Measurements from ENCODE around the gene RNASE7.

RNASE7 gene

GRCh38 chr14:21058903-21059302 lies 16.7 kb downstream of the RNASE7 start:
- peaks cover 34% of the 10 kb centered on the region for H3K27me3 Mint-ChIP-seq (ENCODE audit: low read depth)
- DNase-seq (ENCODE audit: low spot score): no peak
- H3K4me3 Mint-ChIP-seq: no peak overlapping the region
- no peaks in the 10 kb centered on the region for H3K9me3 Mint-ChIP-seq
- no peaks in the 10 kb centered on the region for H3K4me1 Mint-ChIP-seq (ENCODE audit: low read depth)
- H3K27ac Mint-ChIP-seq: no peak overlapping the region
- no peaks in the 10 kb centered on the region for H3K36me3 Mint-ChIP-seq (ENCODE audit: low read depth)

GRCh38 chr14:21059842-21060613 lies 17.9 kb downstream of the RNASE7 start:
- no peaks in the 10 kb centered on the region for H3K36me3 Mint-ChIP-seq (ENCODE audit: low read depth)
- H3K4me3 Mint-ChIP-seq: no peak overlapping the region
- peaks cover 35% of the 10 kb centered on the region for H3K27me3 Mint-ChIP-seq (ENCODE audit: low read depth)
- no peak overlapping the region for H3K27ac Mint-ChIP-seq
- DNase-seq (ENCODE audit: low spot score): no peak
- no peaks in the 10 kb centered on the region for H3K9me3 Mint-ChIP-seq
- no peaks in the 10 kb centered on the region for H3K4me1 Mint-ChIP-seq (ENCODE audit: low read depth)

DNA sequence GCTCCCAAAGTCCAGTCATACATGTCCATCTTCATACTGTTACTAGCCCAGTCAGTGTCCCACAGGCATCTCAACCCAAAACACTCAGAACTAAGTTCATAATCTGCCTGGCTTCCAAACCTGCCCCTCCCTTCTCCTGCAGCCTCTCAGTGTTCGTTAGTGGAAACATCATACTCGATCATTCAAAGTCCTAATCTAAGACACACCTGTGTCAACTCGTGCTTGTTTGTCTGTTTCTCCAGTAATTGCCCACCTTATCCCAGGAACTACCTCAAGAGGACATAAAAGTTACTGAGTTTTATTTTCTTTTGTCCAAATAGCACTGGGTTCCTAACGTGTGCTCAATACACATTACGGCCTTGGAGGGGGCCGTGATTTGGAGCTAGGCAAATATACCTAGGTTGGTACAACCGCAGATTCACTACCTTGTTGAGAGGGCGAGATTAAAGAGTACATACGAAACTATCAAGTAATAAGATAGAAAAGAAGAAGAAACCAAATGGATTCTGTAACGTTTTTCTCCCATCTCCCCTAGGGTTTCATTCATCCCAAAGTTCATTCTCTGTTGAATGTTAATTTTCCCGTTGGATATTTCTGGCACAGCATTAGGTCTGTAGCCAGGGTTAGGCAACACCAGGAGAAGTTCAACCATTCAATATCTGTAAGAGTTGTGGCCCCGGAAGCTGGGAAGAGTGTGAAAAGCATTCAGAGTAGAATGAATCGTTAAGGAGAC lies 18.6 kb downstream of the RNASE7 start:
- no peaks in the 10 kb centered on the region for H3K4me1 Mint-ChIP-seq (ENCODE audit: low read depth)
- no peak for DNase-seq (ENCODE audit: low spot score)
- no peaks in the 10 kb centered on the region for H3K36me3 Mint-ChIP-seq (ENCODE audit: low read depth)
- no peak overlapping the region for H3K4me3 Mint-ChIP-seq
- H3K9me3 Mint-ChIP-seq: no peaks in the 10 kb centered on the region
- no peak overlapping the region for H3K27ac Mint-ChIP-seq
- H3K27me3 Mint-ChIP-seq (ENCODE audit: low read depth): peaks cover 42% of the 10 kb centered on the region

DNA sequence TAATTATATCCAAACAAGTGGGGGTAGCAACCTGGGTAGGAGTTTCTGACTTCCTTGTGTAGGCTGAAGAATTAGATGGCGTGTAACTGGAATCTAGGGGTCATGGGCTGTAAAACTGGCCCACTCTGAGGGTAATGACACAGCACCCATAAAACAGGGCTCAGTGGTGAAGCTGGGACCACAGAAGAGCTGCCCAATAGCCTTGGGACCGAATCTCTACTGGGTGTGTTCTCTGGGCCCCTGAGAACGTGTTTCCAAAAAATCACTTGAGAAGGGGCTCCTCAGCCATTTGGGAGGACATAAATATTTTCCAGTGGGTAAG lies 19.1 kb downstream of the RNASE7 start:
- no peaks in the 10 kb centered on the region for H3K9me3 Mint-ChIP-seq
- no peak for DNase-seq (ENCODE audit: low spot score)
- H3K27me3 Mint-ChIP-seq (ENCODE audit: low read depth): peaks cover 46% of the 10 kb centered on the region
- no peak overlapping the region for H3K4me3 Mint-ChIP-seq
- no peaks in the 10 kb centered on the region for H3K36me3 Mint-ChIP-seq (ENCODE audit: low read depth)
- no peak overlapping the region for H3K27ac Mint-ChIP-seq
- H3K4me1 Mint-ChIP-seq (ENCODE audit: low read depth): no peaks in the 10 kb centered on the region

- H3K36me3 Mint-ChIP-seq (ENCODE audit: low read depth): no peaks in the 10 kb centered on the region
- H3K9me3 Mint-ChIP-seq: no peaks in the 10 kb centered on the region
- DNase-seq (ENCODE audit: low spot score): no peak
- H3K4me3 Mint-ChIP-seq: no peak overlapping the region
- no peak overlapping the region for H3K27ac Mint-ChIP-seq
- H3K4me1 Mint-ChIP-seq (ENCODE audit: low read depth): peaks cover under 1% of the 10 kb centered on the region
- H3K27me3 Mint-ChIP-seq (ENCODE audit: low read depth): peaks cover 60% of the 10 kb centered on the region
These were observed 21.3 kb downstream of the RNASE7 start for GRCh38 chr14:21063479-21063878.

- peaks cover 20% of the 10 kb centered on the region for H3K4me1 Mint-ChIP-seq (ENCODE audit: low read depth)
- peaks cover 75% of the 10 kb centered on the region for H3K27me3 Mint-ChIP-seq (ENCODE audit: low read depth)
- H3K9me3 Mint-ChIP-seq: no peaks in the 10 kb centered on the region
- H3K27ac Mint-ChIP-seq: no peak overlapping the region
- DNase-seq (ENCODE audit: low spot score): no peak
- H3K36me3 Mint-ChIP-seq (ENCODE audit: low read depth): no peaks in the 10 kb centered on the region
- no peak overlapping the region for H3K4me3 Mint-ChIP-seq
These were observed 24.8 kb downstream of the RNASE7 start for GRCh38 chr14:21066882-21067502.

- Mint-ChIP-seq H3K36me3 (ENCODE audit: low read depth) (no peaks in the 10 kb centered on the region), H3K4me3 (peak overlapping the region; percentile 61), H3K27ac (no peak overlapping the region), H3K27me3 (ENCODE audit: low read depth) (peaks cover 79% of the 10 kb centered on the region), H3K4me1 (ENCODE audit: low read depth) (peaks cover 22% of the 10 kb centered on the region), H3K9me3 (no peaks in the 10 kb centered on the region)
- DNase-seq (ENCODE audit: low spot score): no peak
These were observed 26.6 kb downstream of the RNASE7 start for GRCh38 chr14:21068521-21069387.

- no peak for DNase-seq (ENCODE audit: low spot score)
- no peak overlapping the region for H3K27ac Mint-ChIP-seq
- peaks cover 22% of the 10 kb centered on the region for H3K4me1 Mint-ChIP-seq (ENCODE audit: low read depth)
- peak overlapping the region; percentile 61 for H3K4me3 Mint-ChIP-seq
- peaks cover 79% of the 10 kb centered on the region for H3K27me3 Mint-ChIP-seq (ENCODE audit: low read depth)
- no peaks in the 10 kb centered on the region for H3K9me3 Mint-ChIP-seq
- no peaks in the 10 kb centered on the region for H3K36me3 Mint-ChIP-seq (ENCODE audit: low read depth)
These were observed 27.4 kb downstream of the RNASE7 start for GRCh38 chr14:21069388-21070082.

GRCh38 chr14:21070083-21070609 lies 28.0 kb downstream of the RNASE7 start, which contains the start of gene ARHGEF40:
ARHGEF40 (plus strand) TSS chr14:21070304; CDS start chr14:21070397, 93 bp downstream.
- no peak for DNase-seq (ENCODE audit: low spot score)
- H3K4me1 Mint-ChIP-seq (ENCODE audit: low read depth): peaks cover 22% of the 10 kb centered on the region
- H3K36me3 Mint-ChIP-seq (ENCODE audit: low read depth): no peaks in the 10 kb centered on the region
- H3K27me3 Mint-ChIP-seq (ENCODE audit: low read depth): peaks cover 77% of the 10 kb centered on the region
- H3K4me3 Mint-ChIP-seq: peak within 1 kb of the TSS; percentile 77
- no peaks in the 10 kb centered on the region for H3K9me3 Mint-ChIP-seq
- no peak within 1 kb of the TSS for H3K27ac Mint-ChIP-seq

DNA sequence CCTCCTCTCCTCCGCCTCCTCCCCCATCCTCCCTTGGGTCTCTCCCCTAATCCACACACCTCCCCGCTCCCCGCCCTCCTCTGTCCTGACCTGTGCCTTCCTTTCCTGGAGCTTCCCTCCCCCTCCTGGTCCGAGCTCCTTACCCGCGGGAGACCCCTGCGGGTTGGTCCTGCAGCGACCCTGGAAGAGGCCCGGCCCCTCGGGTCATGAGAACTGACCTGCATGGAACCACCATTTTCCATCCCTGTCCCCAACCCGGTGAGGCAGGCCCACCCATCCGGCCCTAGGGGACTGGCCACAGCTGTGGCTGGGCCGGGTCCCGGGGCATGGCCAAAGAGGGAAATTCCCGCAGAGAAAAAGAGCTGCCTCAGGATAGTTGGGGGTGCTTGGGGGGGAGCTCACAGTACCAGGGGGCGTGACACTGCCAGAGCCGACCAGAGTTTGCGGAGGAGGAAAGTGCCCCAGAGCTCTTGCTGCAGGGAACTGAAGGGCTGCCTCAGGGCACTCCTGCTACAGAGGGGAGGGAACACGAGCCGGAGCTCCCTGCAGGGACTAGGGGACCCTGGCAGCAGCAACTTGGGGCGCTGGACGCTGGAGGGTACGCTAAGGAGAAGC lies 28.6 kb downstream of the RNASE7 start:
- H3K27me3 Mint-ChIP-seq (ENCODE audit: low read depth): peaks cover 73% of the 10 kb centered on the region
- H3K4me1 Mint-ChIP-seq (ENCODE audit: low read depth): peaks cover 22% of the 10 kb centered on the region
- peak overlapping the region; percentile 77 for H3K4me3 Mint-ChIP-seq
- DNase-seq (ENCODE audit: low spot score): no peak
- no peak overlapping the region for H3K27ac Mint-ChIP-seq
- no peaks in the 10 kb centered on the region for H3K36me3 Mint-ChIP-seq (ENCODE audit: low read depth)
- H3K9me3 Mint-ChIP-seq: no peaks in the 10 kb centered on the region

DNA sequence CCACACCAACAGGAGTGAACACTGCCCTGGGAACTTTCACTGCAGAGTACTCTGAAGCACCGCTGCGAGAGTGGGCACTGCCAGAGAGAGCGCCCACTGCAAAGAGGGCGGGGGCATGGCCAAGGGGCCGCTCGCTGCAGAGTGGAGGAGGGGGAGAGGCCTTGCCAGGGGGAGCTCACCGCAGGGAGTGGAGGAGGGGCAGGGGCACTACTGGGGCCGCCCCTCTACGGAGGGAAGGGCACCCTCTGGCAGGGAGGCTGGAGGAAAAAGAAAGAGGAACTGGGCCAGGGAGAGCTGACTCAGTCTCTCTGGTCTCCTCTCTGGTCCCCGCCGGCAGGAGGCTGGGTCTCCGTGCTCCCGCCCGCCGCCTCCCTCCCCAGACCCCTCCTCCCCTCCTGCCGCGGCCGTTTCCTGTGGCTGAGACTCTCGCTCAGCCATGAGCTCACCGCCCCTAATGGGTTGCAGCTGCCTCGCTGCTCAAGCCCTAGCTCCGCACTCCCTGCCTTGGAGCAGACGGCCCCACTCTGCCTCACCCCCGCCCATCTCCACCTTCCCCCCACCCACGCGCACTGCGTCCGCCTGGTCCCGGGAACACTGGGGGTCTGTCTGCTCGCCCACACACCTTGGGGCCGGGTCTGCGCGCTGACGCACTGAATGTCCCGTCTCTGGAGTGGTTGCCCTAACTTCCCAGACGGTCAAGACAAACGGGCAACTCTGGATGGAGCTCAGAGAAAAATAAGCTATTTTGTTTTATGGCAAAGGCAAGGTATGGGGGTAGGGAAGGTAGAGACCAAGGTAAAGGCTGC lies 29.3 kb downstream of the RNASE7 start:
- H3K27ac Mint-ChIP-seq: no peak overlapping the region
- peaks cover 69% of the 10 kb centered on the region for H3K27me3 Mint-ChIP-seq (ENCODE audit: low read depth)
- H3K4me3 Mint-ChIP-seq: peak overlapping the region; percentile 77
- no peaks in the 10 kb centered on the region for H3K9me3 Mint-ChIP-seq
- no peaks in the 10 kb centered on the region for H3K36me3 Mint-ChIP-seq (ENCODE audit: low read depth)
- H3K4me1 Mint-ChIP-seq (ENCODE audit: low read depth): peaks cover 22% of the 10 kb centered on the region
- no peak for DNase-seq (ENCODE audit: low spot score)

GRCh38 chr14:21072031-21072473 lies 29.9 kb downstream of the RNASE7 start:
- no peak overlapping the region for H3K27ac Mint-ChIP-seq
- no peak for DNase-seq (ENCODE audit: low spot score)
- H3K4me1 Mint-ChIP-seq (ENCODE audit: low read depth): peaks cover 22% of the 10 kb centered on the region
- no peaks in the 10 kb centered on the region for H3K36me3 Mint-ChIP-seq (ENCODE audit: low read depth)
- peak overlapping the region; percentile 77 for H3K4me3 Mint-ChIP-seq
- H3K27me3 Mint-ChIP-seq (ENCODE audit: low read depth): peaks cover 63% of the 10 kb centered on the region
- H3K9me3 Mint-ChIP-seq: no peaks in the 10 kb centered on the region

Data from T-helper 2 cell treated with Interferon-gamma antibody and Interleukin-4, amounts not matched to agents 5 μg/mL and 100 μg/mL, for 36 hours (primary cell).